Neuronal stem cell (in vitro differentiated cells): Measurements from ENCODE around the gene MVP.
A peak's percentile ranks its signal among the peaks of the same experiment; 100 is the strongest.

Experiments used
- DNase-seq: peaks from one replicate; pipeline ENCODE4 v3.0.0-alpha.2; 2013; ENCODE audit warnings: low spot score
- H2AFZ ChIP-seq: one replicate; pipeline ENCODE4 v1.6.1; 2013; ENCODE audit warnings: mild to moderate bottlenecking, low read length, inconsistent platforms
- H2AK5ac ChIP-seq: 2 replicates; pipeline ENCODE4 v1.6.1; 2013; ENCODE audit warnings: low read depth, mild to moderate bottlenecking, inconsistent platforms, low read length, moderate library complexity, mixed read lengths
- H2BK120ac ChIP-seq: 2 replicates; pipeline ENCODE4 v1.6.1; 2013; ENCODE audit warnings: low read depth, mild to moderate bottlenecking, inconsistent platforms, low read length, moderate library complexity, mixed read lengths
- H2BK12ac ChIP-seq: one replicate; pipeline ENCODE4 v1.6.1; 2013; ENCODE audit warnings: low read length, inconsistent platforms
- H2BK15ac ChIP-seq: 2 replicates; pipeline ENCODE4 v1.6.1; 2013; ENCODE audit warnings: mild to moderate bottlenecking, low read length, inconsistent platforms, mixed read lengths
- H2BK5ac ChIP-seq: one replicate; pipeline ENCODE4 v1.6.1; 2013; ENCODE audit warnings: inconsistent platforms, mild to moderate bottlenecking, low read length, moderate library complexity
- H3K14ac ChIP-seq: one replicate; pipeline ENCODE4 v1.6.1; 2013; ENCODE audit warnings: low read length, inconsistent platforms
- H3K18ac ChIP-seq: 2 replicates; pipeline ENCODE4 v1.6.1; 2013; ENCODE audit warnings: low read length, inconsistent platforms
- H3K23ac ChIP-seq: 2 replicates; pipeline ENCODE4 v1.6.1; 2013; ENCODE audit warnings: low read depth, mild to moderate bottlenecking, mixed read lengths, low read length, inconsistent platforms; ENCODE audit not compliant: poor library complexity
- H3K27ac ChIP-seq: replicated peaks from 3 replicates; pipeline ENCODE4 v1.5.1; 2013; ENCODE audit warnings: low read length, inconsistent platforms
- H3K27me3 ChIP-seq, 3 experiments: 2 replicates each; pipeline ENCODE4 v1.6.1; 2013; ENCODE audit warnings: low read length in 3 of 3, mild to moderate bottlenecking in 2 of 3, inconsistent platforms in 1 of 3, low read depth in 1 of 3, mixed read lengths in 1 of 3, moderate library complexity in 1 of 3; ENCODE audit not compliant: control insufficient read depth in 3 of 3, insufficient read depth in 3 of 3
- H3K36me3 ChIP-seq, 2 donors: replicated peaks in 1 of 2; 2 replicates each; pipeline ENCODE4 v1.6.1; 2013; ENCODE audit warnings: low read length in 2 of 2; ENCODE audit not compliant: control insufficient read depth in 2 of 2, insufficient read depth in 2 of 2
- H3K4ac ChIP-seq: 2 replicates; pipeline ENCODE4 v1.6.1; 2013; ENCODE audit warnings: inconsistent platforms, mild to moderate bottlenecking, low read length, moderate library complexity
- H3K4me1 ChIP-seq, 2 donors: 1 replicate in 1 of 2; 2 replicates in 1 of 2; pipeline ENCODE4 v1.6.1; 2013; ENCODE audit warnings: low read length in 2 of 2, low read depth in 1 of 2; ENCODE audit not compliant: control insufficient read depth in 2 of 2, insufficient read depth in 1 of 2
- H3K4me2 ChIP-seq: one replicate; pipeline ENCODE4 v1.6.1; 2013; ENCODE audit warnings: mild to moderate bottlenecking, low read length, inconsistent platforms; ENCODE audit not compliant: insufficient read depth, poor library complexity, severe bottlenecking
- H3K4me3 ChIP-seq, 2 donors: 2 replicates each; pipeline ENCODE4 v1.5.1; 2013; ENCODE audit warnings: low read length in 2 of 2, mild to moderate bottlenecking in 2 of 2, inconsistent platforms in 1 of 2, moderate library complexity in 1 of 2
- H3K79me1 ChIP-seq: one replicate; pipeline ENCODE4 v1.6.1; 2013; ENCODE audit warnings: low read depth, mild to moderate bottlenecking, inconsistent platforms, low read length, moderate library complexity
- H3K9ac ChIP-seq: one replicate; pipeline ENCODE4 v1.6.1; 2013; ENCODE audit warnings: mild to moderate bottlenecking, low read depth, low read length, inconsistent platforms; ENCODE audit not compliant: poor library complexity
- H3K9me3 ChIP-seq, 2 donors: replicated peaks in 1 of 2; 2 replicates each; pipeline versions ENCODE3 to v1.6.1; 2013; ENCODE audit warnings: low read length in 2 of 2, mild to moderate bottlenecking in 2 of 2, inconsistent platforms in 1 of 2, low read depth in 1 of 2, mixed read lengths in 1 of 2, moderate library complexity in 1 of 2; ENCODE audit not compliant: control insufficient read depth in 2 of 2, insufficient read depth in 1 of 2
- H4K8ac ChIP-seq: one replicate; pipeline ENCODE4 v1.6.1; 2013; ENCODE audit warnings: low read depth, mild to moderate bottlenecking, inconsistent platforms, low read length, moderate library complexity
- H4K91ac ChIP-seq: one replicate; pipeline ENCODE4 v1.6.1; 2013; ENCODE audit warnings: low read length, low read depth, mild to moderate bottlenecking, inconsistent platforms; ENCODE audit not compliant: poor library complexity
- WGBS, 2 donors: extraction: QIAGEN DNeasy Blood & Tissue Kit; methylation state at CpG; one replicate each; pipeline ENCODE4 v1.1.7; 2013; ENCODE audit warnings: missing lambda C conversion rate in 2 of 2, mixed read lengths in 1 of 2; ENCODE audit not compliant: insufficient read length in 2 of 2, insufficient replicate concordance in 1 of 2; ENCODE audit errors: extremely low coverage in 2 of 2; 5-methylcytosine and 5-hydroxymethylcytosine counted together

MVP gene

DNA sequence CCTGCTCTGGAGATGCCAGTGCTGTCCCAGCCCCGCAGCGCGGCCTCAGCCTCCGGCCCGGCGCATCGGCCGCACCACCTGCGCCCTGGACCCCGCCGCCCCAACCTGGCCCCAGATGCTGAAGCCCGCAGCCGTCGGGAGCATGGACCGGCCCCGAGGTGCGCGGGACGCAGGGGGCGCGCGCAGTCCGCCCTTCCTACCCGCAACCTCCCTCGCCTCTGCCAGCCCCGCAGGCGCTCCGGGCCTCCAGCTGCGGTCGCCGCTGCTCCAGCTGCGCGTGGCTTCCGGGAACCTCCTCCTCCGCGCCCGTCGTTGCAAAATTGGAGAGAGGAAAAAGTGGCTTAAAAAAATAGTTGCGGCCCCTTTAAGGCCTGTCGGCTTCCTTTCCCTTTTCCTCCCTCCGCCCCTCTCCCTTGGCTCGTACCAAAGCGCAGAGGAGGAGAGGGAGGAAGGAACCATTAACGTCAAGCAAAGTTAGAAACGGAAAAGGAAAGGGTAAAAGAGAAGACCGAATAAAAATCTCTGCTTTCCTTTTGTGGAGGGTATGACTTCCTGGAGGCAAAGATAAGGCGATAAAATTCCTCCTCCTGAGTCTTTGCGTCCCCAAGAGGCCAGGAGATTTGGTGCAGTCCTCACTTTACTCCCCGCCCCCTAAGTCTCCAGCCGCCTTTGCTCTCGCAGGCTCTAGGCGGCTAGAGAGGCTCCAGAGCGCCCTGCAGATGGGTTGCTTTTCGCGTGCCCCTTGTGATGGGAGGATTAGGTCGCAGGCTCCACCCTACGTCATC lies 42.8 kb downstream of the MVP start, which contains the start of gene CDIPT:
Gene CDIPT, minus strand, starts transcription at position 343 of the 785 bp plus-strand sequence. CDS start 369 bp downstream, outside the sequence.
- peaks cover 7% of the 10 kb centered on the region for H3K79me1 ChIP-seq
- H3K4me2 ChIP-seq, result peak within 1 kb of the TSS; percentile 75
- WGBS, 2 donors, result no CpG with 5 or more reads among the region's 57 CpGs
- peaks cover 4 to 8% of the 10 kb centered on the region in 2 donors for H3K4me1 ChIP-seq
- H4K8ac ChIP-seq, result peak within 1 kb of the TSS; percentile 83
- H2BK5ac ChIP-seq, result peak within 1 kb of the TSS; percentile 96
- no peak within 1 kb of the TSS for H4K91ac ChIP-seq
- H3K27ac ChIP-seq, result peak within 1 kb of the TSS; percentile 55
- peak within 1 kb of the TSS; percentile 77 for H3K14ac ChIP-seq
- peak within 1 kb of the TSS; percentile 56 for H2BK120ac ChIP-seq
- H3K9ac ChIP-seq, result peak within 1 kb of the TSS; percentile 92
- H3K9me3 ChIP-seq, result no peaks in the 10 kb centered on the region
- H3K18ac ChIP-seq, result peak within 1 kb of the TSS; percentile 91
- no peak within 1 kb of the TSS for H3K4ac ChIP-seq
- H2BK15ac ChIP-seq, result peak within 1 kb of the TSS; percentile 94
- H2BK12ac ChIP-seq, result no peak within 1 kb of the TSS
- no peaks in the 10 kb centered on the region for H3K27me3 ChIP-seq
- peak within 1 kb of the TSS; percentile 87 for H2AK5ac ChIP-seq
- peak within 1 kb of the TSS; percentile 94 for H3K23ac ChIP-seq
- H3K36me3 ChIP-seq, result peaks cover 20 to 22% of the 10 kb centered on the region in 2 donors
- peak within 1 kb of the TSS; percentile 77 to 96 for H3K4me3 ChIP-seq
- peak; percentile 97 for DNase-seq
- peak within 1 kb of the TSS; percentile 92 for H2AFZ ChIP-seq

DNA sequence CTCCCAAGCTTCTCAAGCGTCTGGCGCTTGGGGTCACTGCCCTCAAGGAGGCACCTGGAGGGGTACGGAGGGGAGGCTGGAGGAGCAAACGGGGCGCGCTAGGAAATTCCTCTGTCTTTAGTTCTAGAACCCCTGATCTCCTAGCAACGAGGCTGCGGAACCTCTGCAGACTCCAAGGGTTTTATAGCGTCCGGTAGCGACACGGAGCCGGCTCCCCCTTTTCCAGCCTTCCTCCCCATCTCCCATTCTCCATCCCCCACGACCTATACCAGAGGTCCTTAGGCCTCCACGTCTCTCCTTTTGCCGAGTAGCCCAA lies 43.4 kb downstream of the MVP start:
- Histone ChIP-seq H3K9me3 (no peaks in the 10 kb centered on the region), H3K79me1 (peaks cover 7% of the 10 kb centered on the region), H4K91ac (no peak overlapping the region), H2AK5ac (peak overlapping the region; percentile 87), H3K27me3 (no peaks in the 10 kb centered on the region), H3K27ac (no peak overlapping the region), H2BK12ac (no peak overlapping the region), H3K14ac (peak overlapping the region; percentile 77), H3K4ac (no peak overlapping the region), H3K36me3 (peaks cover 17 to 21% of the 10 kb centered on the region in 2 donors), H3K4me2 (peak overlapping the region; percentile 18), H2AFZ (peak overlapping the region; percentile 92), H3K18ac (peak overlapping the region; percentile 80), H4K8ac (peak overlapping the region; percentile 83), H2BK5ac (no peak overlapping the region), H3K9ac (no peak overlapping the region), H2BK15ac (peak overlapping the region; percentile 86), H3K4me3 (peak overlapping the region in 1 of 2 donors; percentile 15), H3K4me1 (peaks cover 4 to 8% of the 10 kb centered on the region in 2 donors), H3K23ac (no peak overlapping the region), H2BK120ac (peak overlapping the region; percentile 56)
- no peak for DNase-seq
- WGBS, 2 donors, result no CpG with 5 or more reads among the region's 16 CpGs

DNA sequence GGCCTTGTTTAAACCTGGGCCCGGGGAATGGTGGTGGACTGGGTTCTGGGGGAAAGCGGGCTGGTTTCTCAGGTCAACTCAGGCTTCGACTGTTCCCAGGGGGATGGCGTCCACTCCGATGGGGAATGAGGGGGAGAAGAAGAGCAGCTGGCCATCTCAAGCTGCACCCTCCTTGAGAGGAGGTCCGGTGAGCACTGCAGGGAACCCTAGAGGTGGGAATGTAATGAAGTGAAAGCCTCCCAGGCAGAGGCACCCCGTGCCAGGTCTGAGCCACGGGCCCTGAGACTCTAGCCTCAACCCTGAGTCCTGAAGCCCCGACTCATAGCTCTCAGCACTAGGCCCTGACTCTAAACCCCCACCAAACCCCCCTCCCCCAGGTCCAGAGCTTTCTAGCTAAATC lies 43.9 kb downstream of the MVP start:
- no peak overlapping the region for H4K91ac ChIP-seq
- no peak overlapping the region for H3K27ac ChIP-seq
- peak overlapping the region; percentile 25 for H2BK12ac ChIP-seq
- H3K9me3 ChIP-seq, result no peaks in the 10 kb centered on the region
- H3K9ac ChIP-seq, result peak overlapping the region; percentile 18
- H3K4ac ChIP-seq, result no peak overlapping the region
- H3K4me3 ChIP-seq, result no peak overlapping the region
- H2AK5ac ChIP-seq, result peak overlapping the region; percentile 16
- whole genome bisulfite sequencing, 2 donors, result no CpG with 5 or more reads among the region's 9 CpGs
- peaks cover 7% of the 10 kb centered on the region for H3K79me1 ChIP-seq
- H3K14ac ChIP-seq, result no peak overlapping the region
- peaks cover 11 to 15% of the 10 kb centered on the region in 2 donors for H3K36me3 ChIP-seq
- no peak overlapping the region for H2BK5ac ChIP-seq
- H3K4me1 ChIP-seq, result peaks cover 4 to 8% of the 10 kb centered on the region in 2 donors
- no peaks in the 10 kb centered on the region for H3K27me3 ChIP-seq
- H2AFZ ChIP-seq, result peak overlapping the region; percentile 92
- no peak for DNase-seq
- no peak overlapping the region for H3K18ac ChIP-seq
- H3K23ac ChIP-seq, result no peak overlapping the region
- H2BK15ac ChIP-seq, result peak overlapping the region; percentile 86
- H3K4me2 ChIP-seq, result no peak overlapping the region
- no peak overlapping the region for H4K8ac ChIP-seq
- no peak overlapping the region for H2BK120ac ChIP-seq

DNA sequence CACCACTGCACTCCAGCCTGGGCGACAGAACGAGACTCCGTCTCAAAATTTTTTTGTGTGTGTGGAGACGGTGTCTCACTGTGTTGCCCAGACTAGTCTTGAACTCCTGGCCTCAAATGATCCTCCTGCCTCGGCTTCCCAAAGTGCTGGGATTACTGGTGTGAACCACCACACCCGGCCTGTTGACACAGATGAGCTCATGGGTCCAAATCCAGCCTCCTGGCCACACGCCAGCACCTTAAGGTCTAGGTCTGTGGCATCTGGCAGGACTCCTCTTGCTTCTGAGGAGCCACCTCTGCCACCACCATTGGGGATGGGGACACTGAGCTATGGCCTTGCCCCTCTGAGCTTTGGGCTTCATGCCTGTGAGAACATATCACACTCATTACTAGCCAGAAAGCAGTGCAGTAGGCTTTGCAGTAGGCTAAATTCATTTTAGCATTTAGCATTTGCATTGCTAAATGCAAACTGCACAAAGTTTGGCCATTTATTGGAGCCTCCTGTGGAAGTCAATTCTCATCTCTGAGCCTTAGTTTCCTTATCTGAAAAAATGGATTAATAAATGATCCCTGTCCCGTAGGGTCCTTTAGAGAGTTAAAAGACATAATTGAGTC lies 48.2 kb downstream of the MVP start:
- Histone ChIP-seq H2BK12ac (no peak overlapping the region), H3K4me2 (no peak overlapping the region), H3K4me1 (peaks cover 0 to 3% of the 10 kb centered on the region in 2 donors), H2AK5ac (no peak overlapping the region), H4K91ac (no peak overlapping the region), H3K18ac (no peak overlapping the region), H3K4ac (no peak overlapping the region), H2BK5ac (no peak overlapping the region), H3K23ac (no peak overlapping the region), H3K9ac (no peak overlapping the region), H2AFZ (no peak overlapping the region), H3K79me1 (no peaks in the 10 kb centered on the region), H2BK15ac (no peak overlapping the region), H3K4me3 (no peak overlapping the region), H3K27me3 (no peaks in the 10 kb centered on the region), H2BK120ac (no peak overlapping the region), H3K14ac (no peak overlapping the region), H3K27ac (no peak overlapping the region), H4K8ac (no peak overlapping the region), H3K9me3 (no peaks in the 10 kb centered on the region), H3K36me3 (peaks cover 0 to 1% of the 10 kb centered on the region in 2 donors)
- no peak for DNase-seq
- WGBS, 2 donors, result no CpG with 5 or more reads among the region's 8 CpGs
